Effector memory CD4-positive, alpha-beta T cell (primary cell): ENCODE results near the gene ALDH4A1.

ENCODE experiments used
- DNase-seq, 3 donors: peaks; one replicate each; pipeline ENCODE4 v3.0.0-alpha.2; 2020
- H3K27ac ChIP-seq: 2 replicates; pipeline ENCODE4 v1.7.0; 2013; ENCODE audit warnings: mild to moderate bottlenecking, low read length, moderate library complexity; ENCODE audit not compliant: insufficient read depth, poor library complexity, severe bottlenecking
- H3K27me3 ChIP-seq: replicated peaks from 2 replicates; pipeline ENCODE4 v1.7.0; 2013; ENCODE audit warnings: mild to moderate bottlenecking, low read length; ENCODE audit not compliant: insufficient read depth, control insufficient read depth, poor library complexity, severe bottlenecking
- H3K36me3 ChIP-seq: 2 replicates; pipeline ENCODE4 v1.7.0; 2013; ENCODE audit warnings: mild to moderate bottlenecking, low read length, moderate library complexity; ENCODE audit not compliant: control insufficient read depth, insufficient read depth
- H3K4me1 ChIP-seq: 2 replicates; pipeline ENCODE4 v1.7.0; 2013; ENCODE audit warnings: low read length, mild to moderate bottlenecking; ENCODE audit not compliant: control insufficient read depth, insufficient read depth, poor library complexity, severe bottlenecking
- H3K4me3 ChIP-seq: 2 replicates; pipeline ENCODE4 v1.7.0; 2013; ENCODE audit warnings: low read length, low read depth, mild to moderate bottlenecking; ENCODE audit not compliant: insufficient read depth, poor library complexity, severe bottlenecking
- H3K9me3 ChIP-seq: 2 replicates; pipeline ENCODE4 v1.7.0; 2013; ENCODE audit warnings: mild to moderate bottlenecking, low read length, moderate library complexity; ENCODE audit not compliant: control insufficient read depth

The ALDH4A1 gene

DNA sequence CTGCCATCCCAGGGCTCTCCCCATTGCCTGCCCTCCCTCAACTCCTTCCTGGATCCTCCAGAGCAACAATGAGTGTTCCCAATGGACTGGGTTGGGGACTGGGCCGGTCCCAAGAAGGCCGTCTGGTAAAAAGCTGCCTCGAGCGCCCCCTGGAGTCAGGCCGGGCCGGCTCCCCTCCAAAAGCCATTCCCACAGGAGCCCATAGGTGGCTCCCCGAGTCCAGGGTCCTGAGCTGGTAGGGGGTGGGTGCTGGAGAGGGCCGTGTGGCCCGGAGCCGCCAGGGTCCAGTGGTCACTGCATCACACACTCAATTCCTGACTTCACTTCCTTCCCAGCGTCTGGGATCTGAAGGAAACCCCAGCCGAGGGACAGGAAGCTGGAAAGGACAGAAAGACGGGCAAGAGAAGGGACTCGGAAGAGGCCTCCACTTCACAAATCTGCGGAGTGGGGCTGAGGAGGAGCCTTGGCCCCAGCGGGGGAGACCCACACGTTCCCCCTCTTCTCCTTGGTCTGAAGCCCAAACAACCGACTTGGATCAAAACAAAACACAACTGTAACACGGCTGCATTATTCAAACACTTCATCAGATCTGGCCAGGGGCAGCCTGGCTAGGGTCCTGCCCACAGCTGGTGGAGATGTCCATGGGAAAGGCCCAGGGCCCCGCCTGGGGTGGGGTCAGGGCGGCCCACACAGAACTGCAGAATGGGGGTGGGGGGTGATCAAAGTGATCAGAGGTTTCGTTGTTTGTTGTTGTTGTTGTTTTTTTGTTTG is 10.9 kb upstream of the ALDH4A1 start:
- peaks cover 78% of the 10 kb centered on the region for H3K36me3 ChIP-seq
- no peaks in the 10 kb centered on the region for H3K27me3 ChIP-seq
- no peak overlapping the region for H3K4me3 ChIP-seq
- peak overlapping the region; percentile 25 for H3K27ac ChIP-seq
- DNase-seq, result peak; percentile 47 to 63 (median 51)
- peaks cover 4% of the 10 kb centered on the region for H3K4me1 ChIP-seq
- no peaks in the 10 kb centered on the region for H3K9me3 ChIP-seq

- no peak for DNase-seq
- no peaks in the 10 kb centered on the region for H3K9me3 ChIP-seq
- H3K4me3 ChIP-seq, result no peak overlapping the region
- H3K27me3 ChIP-seq, result no peaks in the 10 kb centered on the region
- peak overlapping the region; percentile 25 for H3K27ac ChIP-seq
- H3K4me1 ChIP-seq, result peaks cover 4% of the 10 kb centered on the region
- peaks cover 78% of the 10 kb centered on the region for H3K36me3 ChIP-seq
These were observed 10.2 kb upstream of the ALDH4A1 start for GRCh38 chr1:18912550-18912949.

DNA sequence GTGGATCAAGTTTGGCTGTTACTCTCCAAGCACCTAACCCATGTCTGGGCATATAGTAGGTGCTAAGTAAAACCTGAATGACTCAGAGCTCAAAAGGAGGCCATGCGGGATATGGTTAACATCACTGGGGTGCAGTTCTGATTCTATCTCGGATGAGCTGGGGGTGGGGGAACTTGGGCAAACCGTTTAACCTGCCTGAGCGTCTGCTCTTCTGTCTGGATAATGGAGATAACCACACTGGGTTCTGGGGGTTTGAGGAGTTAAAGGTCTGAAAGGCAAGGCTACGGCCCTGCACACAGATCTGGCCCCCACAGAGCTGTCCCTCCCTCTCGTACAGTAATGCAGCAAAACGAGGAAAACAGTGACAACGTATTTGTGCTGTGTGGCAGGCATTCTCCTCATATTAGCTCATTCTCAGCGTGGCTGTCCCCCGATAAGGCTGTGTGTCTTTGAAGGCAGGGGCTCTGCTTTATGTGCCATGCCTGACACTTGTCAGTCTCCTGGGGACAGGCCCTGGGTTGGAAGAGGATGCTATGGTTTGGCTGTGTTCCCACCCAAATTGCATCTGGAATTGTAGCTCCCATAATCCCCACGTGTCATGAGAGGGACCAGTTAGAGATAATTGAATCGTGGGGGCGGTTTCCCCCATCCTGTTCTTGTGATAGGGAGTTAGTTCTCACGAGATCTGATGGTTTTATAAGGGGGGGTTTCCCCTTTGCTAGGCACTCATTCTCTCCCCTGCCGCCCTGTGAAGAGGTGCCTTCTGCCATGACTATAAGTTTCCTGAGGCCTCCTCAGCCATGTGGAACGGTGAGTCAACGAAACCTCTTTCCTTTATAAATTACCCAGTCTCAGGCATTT is 6.8 kb upstream of the ALDH4A1 start:
- no peak for DNase-seq
- peaks cover 4% of the 10 kb centered on the region for H3K4me1 ChIP-seq
- no peak overlapping the region for H3K4me3 ChIP-seq
- H3K36me3 ChIP-seq, result peaks cover 62% of the 10 kb centered on the region
- no peak overlapping the region for H3K27ac ChIP-seq
- no peaks in the 10 kb centered on the region for H3K27me3 ChIP-seq
- no peaks in the 10 kb centered on the region for H3K9me3 ChIP-seq

DNA sequence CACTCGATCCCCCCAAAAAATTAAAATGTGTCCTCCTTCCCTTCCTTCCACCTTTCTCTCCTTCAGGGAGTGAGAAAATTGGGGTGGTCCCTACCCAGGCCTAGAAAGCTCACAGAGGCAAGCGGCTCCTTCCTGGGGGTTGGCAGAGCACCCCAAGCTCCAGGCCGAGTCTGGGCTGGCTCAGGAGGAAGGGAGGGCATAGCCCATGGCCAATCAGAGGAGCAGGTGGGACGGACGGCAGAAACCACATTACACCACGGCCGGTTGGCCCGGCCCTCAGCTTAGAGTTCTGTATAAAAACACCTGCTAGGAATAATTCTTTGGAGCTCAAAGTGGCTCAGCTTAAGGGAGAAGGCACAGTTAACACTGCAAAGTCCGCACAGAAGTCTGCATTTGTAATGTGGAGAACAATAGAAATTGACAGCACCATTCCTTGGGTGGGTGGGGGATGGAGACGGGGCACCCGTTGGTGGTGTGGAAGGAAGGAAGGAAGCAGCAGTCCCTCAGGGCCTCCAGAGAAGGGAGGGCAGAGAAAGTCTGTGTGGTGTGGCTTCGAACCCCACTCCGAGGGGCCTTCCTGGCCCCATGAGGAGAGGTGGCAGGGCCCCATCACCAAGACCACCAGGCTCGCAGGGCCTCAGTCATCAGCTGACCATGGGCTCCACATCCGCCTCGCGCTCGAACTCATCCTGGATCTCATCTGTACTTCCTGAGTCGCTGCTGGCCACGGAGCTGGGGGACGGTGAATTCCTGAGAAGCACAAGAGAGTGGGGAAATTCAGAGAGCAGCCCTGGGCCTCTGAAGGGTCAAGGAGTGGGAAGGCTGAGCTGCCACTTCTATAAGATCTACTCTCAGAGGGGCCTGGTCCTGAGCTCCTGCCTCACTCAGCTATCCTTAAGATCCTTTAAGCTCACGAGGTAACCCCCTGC is 5.8 kb upstream of the ALDH4A1 start:
- Histone ChIP-seq H3K4me1 (peaks cover 3% of the 10 kb centered on the region), H3K27ac (no peak overlapping the region), H3K9me3 (no peaks in the 10 kb centered on the region), H3K4me3 (no peak overlapping the region), H3K36me3 (peaks cover 60% of the 10 kb centered on the region), H3K27me3 (no peaks in the 10 kb centered on the region)
- no peak for DNase-seq

GRCh38 chr1:18907021-18907916 is 4.9 kb upstream of the ALDH4A1 start:
- Histone ChIP-seq H3K27me3 (no peaks in the 10 kb centered on the region), H3K36me3 (peaks cover 57% of the 10 kb centered on the region), H3K4me3 (no peak overlapping the region), H3K9me3 (no peaks in the 10 kb centered on the region), H3K4me1 (peaks cover 6% of the 10 kb centered on the region), H3K27ac (no peak overlapping the region)
- DNase-seq, result peak; percentile 26 to 53 (median 37)

- Histone ChIP-seq H3K4me3 (peak overlapping the region; percentile 66), H3K9me3 (no peaks in the 10 kb centered on the region), H3K27ac (peak overlapping the region; percentile 70), H3K4me1 (peaks cover 14% of the 10 kb centered on the region), H3K36me3 (peaks cover 20% of the 10 kb centered on the region), H3K27me3 (no peaks in the 10 kb centered on the region)
- DNase-seq, result no peak
These were observed 969 bp upstream of the ALDH4A1 start for GRCh38 chr1:18903291-18903756.

DNA sequence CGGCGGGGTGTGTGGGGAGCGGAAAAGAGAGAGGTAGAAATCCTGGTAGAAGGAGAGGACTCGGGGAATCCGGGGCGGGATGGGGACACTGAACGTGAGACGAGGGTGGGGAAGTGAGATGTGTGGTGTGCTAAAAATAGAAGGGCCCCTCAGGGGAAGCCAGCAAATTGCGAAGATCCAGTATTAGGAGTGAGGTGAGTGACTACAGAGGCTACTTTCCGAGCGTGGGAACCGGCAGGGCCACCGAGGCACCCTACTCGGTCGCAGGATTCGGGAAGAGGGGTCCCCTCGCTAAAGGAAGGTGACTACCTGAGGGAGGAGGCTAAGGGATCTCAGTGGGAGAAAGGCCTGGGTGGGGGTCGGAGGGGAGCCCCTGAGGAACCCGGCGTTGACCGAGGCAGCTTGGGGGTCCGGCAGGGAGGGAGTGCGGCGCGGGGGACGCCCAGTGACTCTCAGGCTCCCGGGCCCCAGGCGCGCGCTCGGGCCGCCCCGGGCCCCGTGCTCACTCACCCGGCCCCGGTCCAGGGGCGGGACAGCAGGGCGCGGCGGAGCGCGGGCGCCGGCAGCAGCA is 318 bp downstream of the ALDH4A1 start:
- Histone ChIP-seq H3K4me1 (peaks cover 14% of the 10 kb centered on the region), H3K36me3 (peaks cover 13% of the 10 kb centered on the region), H3K4me3 (peak overlapping the region; percentile 66), H3K27ac (peak overlapping the region; percentile 70), H3K9me3 (no peaks in the 10 kb centered on the region), H3K27me3 (no peaks in the 10 kb centered on the region)
- no peak for DNase-seq

DNA sequence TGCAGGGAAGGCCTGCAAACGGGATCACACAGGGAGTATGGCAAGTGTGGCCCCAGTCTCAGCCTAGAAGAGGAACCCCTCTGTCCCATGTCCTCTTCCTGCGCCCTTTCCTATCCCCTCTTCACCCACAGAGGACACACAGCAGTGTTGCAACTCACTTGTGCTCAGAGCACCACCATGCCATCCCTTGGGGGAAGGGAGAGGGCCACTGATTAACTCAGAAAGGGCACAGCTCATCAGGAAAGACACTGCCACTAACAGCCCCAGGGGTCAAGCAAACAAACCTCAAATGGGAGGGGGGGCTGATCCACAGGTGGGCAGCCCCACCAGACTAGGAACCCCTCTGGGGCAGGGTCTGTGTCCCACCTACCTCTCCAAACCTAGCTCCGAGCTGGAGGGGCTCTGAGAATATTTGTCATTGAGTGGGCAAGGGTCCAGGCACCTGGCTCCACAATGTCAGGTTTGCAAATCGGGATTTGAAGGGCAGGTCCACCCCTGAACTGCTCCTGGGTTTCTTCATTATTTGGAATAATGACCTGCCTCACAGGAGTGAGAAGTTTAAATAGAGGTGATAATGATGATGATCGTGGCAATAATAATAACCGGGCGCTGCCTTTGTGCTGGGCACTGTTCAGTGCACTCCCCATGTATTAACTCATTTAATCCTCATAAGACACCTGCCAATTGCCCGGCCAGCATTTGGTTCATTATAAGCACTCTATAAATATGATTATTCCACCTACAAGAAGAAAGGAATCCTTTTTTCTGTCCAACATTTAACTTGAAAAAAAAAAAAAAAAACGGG is 1.0 kb downstream of the ALDH4A1 start:
- Histone ChIP-seq H3K36me3 (peaks cover 9% of the 10 kb centered on the region), H3K27ac (no peak overlapping the region)
- DNase-seq, result no peak

More for the DNA sequence above, 1.0 kb downstream of the ALDH4A1 start:
- Histone ChIP-seq H3K4me3 (peak overlapping the region; percentile 66), H3K9me3 (no peaks in the 10 kb centered on the region), H3K4me1 (peaks cover 14% of the 10 kb centered on the region), H3K27me3 (no peaks in the 10 kb centered on the region)
